ENCODE measurements around the gene TMEM131L.

GRCh38 chr4:153572609-153573008, 106.4 kb downstream of the TMEM131L start:
- TF ChIP-seq CTCF (IDR thresholded peaks at IDR 0.05 in 2 of 3, conservative IDR thresholded peaks at IDR 0.05 in 1 of 3; ENCODE audit: borderline replicate concordance in 1 of 3, insufficient read depth in 1 of 3, low read depth in 2 of 3, low read length in 2 of 3) (no peak), POLR2A (IDR thresholded peaks at IDR 0.05; ENCODE audit: borderline replicate concordance, extremely low read depth, insufficient read depth, insufficient read length) (no peak), POLR2AphosphoS5 (IDR thresholded peaks at IDR 0.05; ENCODE audit: low read depth, low read length) (no peak), FOSL1 (IDR thresholded peaks at IDR 0.05; ENCODE audit: low read depth) (no peak), REST (IDR thresholded peaks at IDR 0.05; ENCODE audit: low read depth) (no peak)
